Smooth muscle cell (in vitro differentiated cells): ENCODE data around the gene PARPBP. TPM values are rescaled to one million over a fixed set of nuclear protein-coding genes. Genes with fewer than 3 reads are reported as not detected.
"Not testable (repeated sequence)": the region's sequence is repeated elsewhere in the genome, so short reads cannot be mapped to it uniquely, and the experiment has no call there.

ENCODE experiments used
- DNase-seq: peaks from one replicate; lab custom pipeline; 2025; ENCODE audit not compliant: unreplicated experiment; lab: John Stamatoyannopoulos, UW
- H2AFZ ChIP-seq: fragments of 200-600 bp; sonication (generic); 2 replicates; pipeline ENCODE4 v1.6.0; 2016; ENCODE audit warnings: antibody characterized with exemption, low read depth, mild to moderate bottlenecking
- H3F3A ChIP-seq: fragments of 200-600 bp; sonication (generic); 2 replicates; pipeline ENCODE4 v1.6.0; 2017; ENCODE audit warnings: antibody characterized with exemption, low read depth
- H3K27ac ChIP-seq: fragments of 200-600 bp; sonication (generic); 2 replicates; pipeline ENCODE4 v1.5.1; 2016; ENCODE audit warnings: low read depth, mild to moderate bottlenecking
- H3K27me3 ChIP-seq: fragments of 200-600 bp; sonication (generic); 2 replicates; pipeline ENCODE4 v1.6.1; 2016; ENCODE audit warnings: low read depth, mild to moderate bottlenecking
- H3K36me3 ChIP-seq: fragments of 200-600 bp; sonication (generic); 2 replicates; pipeline ENCODE4 v1.5.1; 2016; ENCODE audit warnings: low read depth
- H3K4me1 ChIP-seq: fragments of 200-600 bp; sonication (generic); 2 replicates; pipeline ENCODE4 v1.5.1; 2016; ENCODE audit warnings: low read depth
- H3K4me2 ChIP-seq: fragments of 200-600 bp; sonication (generic); 2 replicates; pipeline ENCODE4 v1.6.0; 2016; ENCODE audit warnings: mild to moderate bottlenecking
- H3K4me3 ChIP-seq: fragments of 200-600 bp; sonication (generic); 2 replicates; pipeline ENCODE4 v1.5.1; 2016; ENCODE audit warnings: mild to moderate bottlenecking
- H3K79me2 ChIP-seq: fragments of 200-600 bp; sonication (generic); 2 replicates; pipeline ENCODE4 v1.6.0; 2016; ENCODE audit warnings: low read depth, mild to moderate bottlenecking
- H3K9ac ChIP-seq: fragments of 200-600 bp; sonication (generic); 2 replicates; pipeline ENCODE4 v1.6.0; 2016; ENCODE audit warnings: low read depth
- H3K9me3 ChIP-seq: fragments of 200-600 bp; sonication (generic); replicated peaks from 2 replicates; pipeline ENCODE4 v1.5.1; 2016; ENCODE audit warnings: low read depth
- H4K20me1 ChIP-seq: fragments of 200-600 bp; sonication (generic); 2 replicates; pipeline ENCODE4 v1.6.0; 2016; ENCODE audit warnings: low read depth
- CTCF ChIP-seq: fragments of 200-600 bp; sonication (generic); IDR thresholded peaks from 2 replicates; pipeline ENCODE4 v1.5.1; 2017; ENCODE audit warnings: borderline replicate concordance, mild to moderate bottlenecking, antibody characterized with exemption; ENCODE audit not compliant: insufficient read depth, poor library complexity, severe bottlenecking
- WGBS: methylation state at CpG from one replicate; pipeline ENCODE4 v1.1.7; 2016; ENCODE audit warnings: low lambda C conversion rate; 5-methylcytosine and 5-hydroxymethylcytosine counted together
- polyA plus RNA-seq: library from polyadenylated mRNA; unstranded; fragments of >200 nt; fragmentation: Nextera tagmentation; extraction: Ambion mirVana; gene quantifications from 2 replicates; pipeline ENCODE4 v1.2.1, GENCODE V29; 2016
- total RNA-seq: library from RNA; depleted of rRNA; stranded (reverse); fragments of >200 nt; gene quantifications from 2 replicates; pipeline ENCODE4 v1.2.3, GENCODE V29; 2014

The PARPBP gene
- total RNA-seq (7.9 and 8.2 TPM in 2 replicates), polyA plus RNA-seq (3.7 and 4.7 TPM in 2 replicates)

- no peak for TF ChIP-seq CTCF
- Histone ChIP-seq H2AFZ (peak within 1 kb of the TSS; percentile 83), H3K4me3 (peak within 1 kb of the TSS; percentile 82), H3K36me3 (peaks cover 7% of the 10 kb centered on the region), H3K27ac (peak within 1 kb of the TSS; percentile 71), H3K79me2 (no peaks in the 10 kb centered on the region), H4K20me1 (no peaks in the 10 kb centered on the region), H3K9me3 (no peaks in the 10 kb centered on the region), H3K27me3 (no peaks in the 10 kb centered on the region), H3K9ac (peak within 1 kb of the TSS; percentile 85), H3K4me2 (peak within 1 kb of the TSS; percentile 94), H3F3A (no peaks in the 10 kb centered on the region), H3K4me1 (peaks cover 16% of the 10 kb centered on the region)
- under 1% methylated on average over 62 of the region's 62 CpGs for WGBS
- peak; percentile 50 for DNase-seq
These were observed at the start of gene PARPBP, which contains the start of gene NUP37 for GRCh38 chr12:102119674-102120563. TSS of gene PARPBP (plus strand) at chr12:102120183. CDS start at chr12:102123889, 3,706 bp downstream. TSS of gene NUP37 (minus strand) at chr12:102120114. CDS start at chr12:102118518, 1,596 bp downstream.

- not testable (repeated sequence) for H2AFZ ChIP-seq, H3K4me3 ChIP-seq, H4K20me1 ChIP-seq, H3K27ac ChIP-seq, H3K27me3 ChIP-seq, H3K4me2 ChIP-seq, H3K4me1 ChIP-seq, H3K9me3 ChIP-seq, H3K9ac ChIP-seq, H3F3A ChIP-seq, H3K79me2 ChIP-seq, H3K36me3 ChIP-seq, DNase-seq
- WGBS: 96% methylated on average over 7 of the region's 7 CpGs
These were observed 47.9 kb upstream of the PARPBP start for GRCh38 chr12:102072092-102072491.

- Histone ChIP-seq H4K20me1 (no peaks in the 10 kb centered on the region), H3K9ac (no peak overlapping the region), H3K4me3 (no peak overlapping the region), H2AFZ (no peak overlapping the region), H3K27ac (no peak overlapping the region), H3K27me3 (no peaks in the 10 kb centered on the region), H3F3A (no peaks in the 10 kb centered on the region), H3K36me3 (no peaks in the 10 kb centered on the region), H3K4me1 (no peaks in the 10 kb centered on the region), H3K9me3 (no peaks in the 10 kb centered on the region), H3K4me2 (no peak overlapping the region), H3K79me2 (no peaks in the 10 kb centered on the region)
- WGBS: 100% methylated on average over 4 of the region's 4 CpGs
- TF ChIP-seq CTCF: no peak
- DNase-seq: no peak
These were observed 39.1 kb upstream of the PARPBP start for GRCh38 chr12:102080842-102081241.

GRCh38 chr12:102089228-102089835, 30.7 kb upstream of the PARPBP start:
- H3K4me3 ChIP-seq: not testable (repeated sequence)

More at GRCh38 chr12:102089228-102089835, 30.7 kb upstream of the PARPBP start:
- not testable (repeated sequence) for H3K79me2 ChIP-seq, H3K9me3 ChIP-seq, H3K4me2 ChIP-seq, H3K27me3 ChIP-seq, H3K4me1 ChIP-seq, H3K27ac ChIP-seq, H3K9ac ChIP-seq, H3F3A ChIP-seq, H4K20me1 ChIP-seq, DNase-seq, H2AFZ ChIP-seq
- peaks cover 11% of the 10 kb centered on the region for H3K36me3 ChIP-seq
- WGBS: 99% methylated on average over 30 of the region's 38 CpGs
